ENCODE results near the gene LMAN2L.

- TF ChIP-seq, protein P1, sequence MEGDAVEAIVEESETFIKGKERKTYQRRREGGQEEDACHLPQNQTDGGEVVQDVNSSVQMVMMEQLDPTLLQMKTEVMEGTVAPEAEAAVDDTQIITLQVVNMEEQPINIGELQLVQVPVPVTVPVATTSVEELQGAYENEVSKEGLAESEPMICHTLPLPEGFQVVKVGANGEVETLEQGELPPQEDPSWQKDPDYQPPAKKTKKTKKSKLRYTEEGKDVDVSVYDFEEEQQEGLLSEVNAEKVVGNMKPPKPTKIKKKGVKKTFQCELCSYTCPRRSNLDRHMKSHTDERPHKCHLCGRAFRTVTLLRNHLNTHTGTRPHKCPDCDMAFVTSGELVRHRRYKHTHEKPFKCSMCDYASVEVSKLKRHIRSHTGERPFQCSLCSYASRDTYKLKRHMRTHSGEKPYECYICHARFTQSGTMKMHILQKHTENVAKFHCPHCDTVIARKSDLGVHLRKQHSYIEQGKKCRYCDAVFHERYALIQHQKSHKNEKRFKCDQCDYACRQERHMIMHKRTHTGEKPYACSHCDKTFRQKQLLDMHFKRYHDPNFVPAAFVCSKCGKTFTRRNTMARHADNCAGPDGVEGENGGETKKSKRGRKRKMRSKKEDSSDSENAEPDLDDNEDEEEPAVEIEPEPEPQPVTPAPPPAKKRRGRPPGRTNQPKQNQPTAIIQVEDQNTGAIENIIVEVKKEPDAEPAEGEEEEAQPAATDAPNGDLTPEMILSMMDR (IDR thresholded peaks at IDR 0.05; ENCODE audit: low read length), result no peak
- TF ChIP-seq EZH2 (IDR thresholded peaks at IDR 0.05; ENCODE audit: borderline replicate concordance, low read length), result no peak
Measured at GRCh38 chr2:96770442-96771202, 30.8 kb upstream of the LMAN2L start.
